RPMI8226 (cell line): Measurements from ENCODE around the gene TPM2.

Experiments
- DNase-seq: peaks from one replicate; pipeline ENCODE4 v3.0.0-alpha.2; 2015

Gene TPM2

GRCh38 chr9:35674025-35674361 is 15.7 kb downstream of the TPM2 start:
- no peak for DNase-seq

GRCh38 chr9:35673132-35674024 is 16.3 kb downstream of the TPM2 start, which contains the start of gene CA9:
CA9 (plus strand) TSS chr9:35673928; CDS start chr9:35673960, 32 bp downstream.
- DNase-seq = peak; percentile 55

GRCh38 chr9:35669331-35670145 is 20.2 kb downstream of the TPM2 start:
- DNase-seq = no peak

GRCh38 chr9:35667939-35668338 is 21.8 kb downstream of the TPM2 start:
- DNase-seq = no peak

GRCh38 chr9:35666549-35666948 is 23.2 kb downstream of the TPM2 start:
- no peak for DNase-seq

GRCh38 chr9:35666045-35666444 is 23.7 kb downstream of the TPM2 start:
- no peak for DNase-seq

- no peak for DNase-seq
These were observed 24.3 kb downstream of the TPM2 start for GRCh38 chr9:35665471-35665818.

- peak; percentile 89 for DNase-seq
These were observed 24.9 kb downstream of the TPM2 start, which contains the start of gene ARHGEF39 for GRCh38 chr9:35664531-35665470. ARHGEF39 (minus strand) TSS chr9:35665195; CDS start chr9:35665169, 26 bp downstream.

- DNase-seq = no peak
These were observed 27.3 kb downstream of the TPM2 start for GRCh38 chr9:35662437-35662836.

- DNase-seq = no peak
These were observed 27.9 kb downstream of the TPM2 start for GRCh38 chr9:35661756-35662350.

- no peak for DNase-seq
These were observed 28.7 kb downstream of the TPM2 start for GRCh38 chr9:35660966-35661415.

- DNase-seq = no peak
These were observed 30.4 kb downstream of the TPM2 start for GRCh38 chr9:35659340-35659739.

- DNase-seq = no peak
These were observed 30.8 kb downstream of the TPM2 start for GRCh38 chr9:35658968-35659220.

- DNase-seq = peak; percentile 83
These were observed 31.4 kb downstream of the TPM2 start, which contains the start of gene CCDC107 for GRCh38 chr9:35658137-35658967. CCDC107 (plus strand) TSS chr9:35658292; CDS start chr9:35658380, 88 bp downstream.

- peak; percentile 98 for DNase-seq
These were observed 32.1 kb downstream of the TPM2 start, which contains the start of gene RMRP for GRCh38 chr9:35657546-35658136. RMRP (minus strand) TSS chr9:35658019.

GRCh38 chr9:35656831-35657545 is 32.7 kb downstream of the TPM2 start:
- no peak for DNase-seq

GRCh38 chr9:35656348-35656747 is 33.4 kb downstream of the TPM2 start:
- DNase-seq = no peak

- no peak for DNase-seq
These were observed 36.1 kb downstream of the TPM2 start for GRCh38 chr9:35653611-35654010.

GRCh38 chr9:35652829-35653209 is 36.9 kb downstream of the TPM2 start:
- no peak for DNase-seq
